CD4-positive, alpha-beta T cell treated with Interleukin-6 for 4 hours (primary cell): ENCODE measurements around the gene TMEM41B.
A peak's percentile ranks its signal among the peaks of the same experiment; 100 is the strongest.
"Not testable (repeated sequence)": the region's sequence is repeated elsewhere in the genome, so short reads cannot be mapped to it uniquely, and the experiment has no call there.

Experiments
- DNase-seq: peaks from one replicate; pipeline ENCODE4 v3.0.0-alpha.2; 2020; ENCODE audit warnings: mixed read lengths

Gene TMEM41B, protein sequence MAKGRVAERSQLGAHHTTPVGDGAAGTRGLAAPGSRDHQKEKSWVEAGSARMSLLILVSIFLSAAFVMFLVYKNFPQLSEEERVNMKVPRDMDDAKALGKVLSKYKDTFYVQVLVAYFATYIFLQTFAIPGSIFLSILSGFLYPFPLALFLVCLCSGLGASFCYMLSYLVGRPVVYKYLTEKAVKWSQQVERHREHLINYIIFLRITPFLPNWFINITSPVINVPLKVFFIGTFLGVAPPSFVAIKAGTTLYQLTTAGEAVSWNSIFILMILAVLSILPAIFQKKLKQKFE

DNA sequence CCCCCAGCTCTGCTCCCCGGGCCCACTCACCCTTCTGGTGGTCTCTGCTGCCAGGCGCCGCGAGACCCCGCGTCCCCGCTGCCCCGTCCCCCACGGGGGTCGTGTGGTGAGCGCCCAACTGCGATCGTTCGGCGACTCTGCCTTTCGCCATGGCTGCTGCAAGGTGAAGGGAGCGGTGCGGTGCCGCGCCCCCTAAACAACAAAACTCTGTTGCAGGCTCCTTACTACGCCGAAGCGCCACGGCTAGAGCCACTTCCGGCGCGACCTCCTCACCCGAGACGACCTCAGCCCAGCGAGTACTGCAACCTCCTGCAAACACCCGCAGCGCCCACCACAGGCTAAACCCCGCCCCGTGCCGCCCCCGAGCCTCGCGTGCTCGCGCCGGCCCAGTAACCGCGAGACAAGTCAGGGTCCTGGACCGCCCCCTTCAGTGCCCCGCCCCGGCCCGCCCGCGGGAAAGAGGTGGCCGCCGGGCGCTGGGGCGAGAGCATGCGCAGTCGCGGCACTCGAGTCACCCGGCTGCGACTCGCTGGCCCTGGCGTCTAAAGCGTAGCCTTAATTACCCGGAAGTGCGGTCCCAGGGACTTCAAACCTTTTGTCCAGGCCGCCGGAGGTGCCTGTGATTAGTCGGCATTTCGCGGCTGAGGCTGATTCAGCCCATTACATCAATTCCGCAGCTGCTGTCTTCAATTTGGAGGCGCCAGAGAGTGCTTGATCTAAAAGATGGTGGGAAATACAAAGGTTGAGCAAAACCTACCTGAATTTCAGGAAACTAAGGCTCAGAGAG, at the start of gene TMEM41B:
Gene TMEM41B (minus strand): TSS at position 303 of the 787 bp plus-strand sequence. CDS start 152 bp downstream, at position 151.
- DNase-seq = peak; percentile 100

DNA sequence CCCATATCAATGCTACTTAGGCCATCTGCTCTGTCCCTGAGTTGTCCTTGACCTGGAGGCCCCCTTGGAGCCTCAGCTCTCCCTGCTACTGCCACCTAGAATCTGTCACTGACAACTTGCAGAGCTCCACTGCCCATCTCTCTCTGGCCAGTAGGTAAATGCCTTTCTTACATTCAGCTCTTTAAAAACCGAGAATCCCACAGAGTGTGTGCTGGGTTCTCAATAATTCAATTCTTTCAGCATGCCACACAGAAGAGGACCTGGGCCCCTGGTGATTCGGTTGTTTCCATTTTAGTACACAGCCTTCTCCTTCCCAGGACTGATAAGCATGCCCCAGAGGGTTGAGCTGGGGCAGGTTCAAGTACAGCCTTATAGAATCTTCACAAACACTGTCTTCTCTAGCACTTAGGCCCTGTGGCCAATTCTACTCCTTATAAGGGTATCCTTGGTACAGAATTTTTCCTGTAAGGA, 48.0 kb upstream of the TMEM41B start:
- DNase-seq = no peak

DNA sequence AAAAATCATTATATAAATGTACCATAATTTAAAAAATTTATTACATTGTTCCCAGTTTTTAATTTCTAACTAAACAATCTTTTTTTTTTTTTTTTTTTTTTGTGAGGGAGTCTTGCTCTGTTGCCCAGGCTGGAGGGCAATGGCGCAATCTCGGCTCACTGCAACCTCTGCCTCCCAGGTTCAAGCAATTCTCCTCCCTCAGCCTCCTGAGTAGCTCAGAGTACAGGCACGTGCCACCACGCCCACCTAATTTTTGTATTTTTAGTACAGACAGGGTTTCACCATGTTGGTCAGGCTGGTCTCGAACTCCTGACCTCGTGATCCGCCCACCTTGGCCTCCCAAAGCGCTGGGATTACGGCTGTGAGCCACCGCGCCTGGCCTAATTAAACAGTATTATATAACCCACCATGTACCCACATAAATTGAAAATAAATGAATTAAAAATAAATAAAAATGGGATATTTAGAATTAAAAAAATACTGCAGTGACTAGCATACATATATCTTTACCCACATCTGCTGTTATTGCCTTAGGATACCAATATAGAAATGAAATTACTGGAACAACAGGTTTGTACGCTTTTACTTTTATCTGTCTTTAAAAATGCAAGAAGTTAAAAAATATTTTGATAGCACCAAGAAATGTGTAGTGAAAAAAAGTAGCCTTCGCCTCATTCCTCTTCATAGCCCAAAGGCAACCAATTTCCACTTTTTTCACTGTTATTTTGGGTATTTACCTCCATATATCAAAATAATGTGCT, 46.6 kb upstream of the TMEM41B start:
- DNase-seq = not testable (repeated sequence)

DNA sequence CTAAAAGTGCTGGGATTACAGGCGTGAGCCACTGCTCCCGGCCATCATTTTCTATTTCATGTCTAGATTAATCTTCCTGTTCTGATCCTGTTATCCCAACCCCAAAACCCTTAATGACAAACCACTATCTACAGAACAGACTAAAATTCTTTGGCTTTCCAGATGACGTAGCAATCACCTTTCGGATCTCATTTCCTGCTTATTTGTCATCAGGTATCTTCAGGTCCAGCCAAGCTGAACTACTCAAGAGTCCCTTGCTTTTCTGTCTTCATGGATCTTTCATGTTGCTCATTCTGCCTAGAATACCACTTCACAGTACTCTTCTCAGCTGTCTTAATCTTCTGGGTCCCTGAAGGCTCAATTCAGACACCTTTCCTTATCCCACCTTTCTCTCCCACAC, 42.6 kb upstream of the TMEM41B start:
- no peak for DNase-seq

DNA sequence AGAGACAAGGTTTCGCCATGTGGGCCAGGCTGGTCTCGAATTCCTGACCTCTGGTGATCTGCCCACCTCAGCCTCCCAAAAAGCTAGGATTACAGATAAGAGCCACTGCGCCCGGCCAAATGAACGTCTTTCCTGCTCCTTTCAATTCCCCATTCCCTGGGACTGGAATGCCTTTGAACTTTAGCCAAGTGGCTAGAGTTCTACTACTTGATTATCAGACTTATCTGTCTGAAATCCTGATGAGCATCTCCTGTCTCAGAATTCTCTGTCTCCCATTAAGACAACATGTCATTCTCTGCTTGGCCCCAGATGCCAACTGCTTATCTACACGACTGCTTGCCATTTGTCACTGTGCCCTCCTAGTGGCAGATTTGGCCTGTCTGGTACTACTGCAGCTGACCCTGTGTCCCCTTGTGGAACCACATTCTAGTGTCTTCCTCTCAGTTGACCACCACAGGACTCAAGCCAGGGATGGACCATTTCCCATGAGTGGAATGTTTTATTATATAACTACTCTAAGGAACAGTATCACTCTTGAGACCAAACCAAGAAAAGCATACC, 37.0 kb upstream of the TMEM41B start:
- no peak for DNase-seq

DNA sequence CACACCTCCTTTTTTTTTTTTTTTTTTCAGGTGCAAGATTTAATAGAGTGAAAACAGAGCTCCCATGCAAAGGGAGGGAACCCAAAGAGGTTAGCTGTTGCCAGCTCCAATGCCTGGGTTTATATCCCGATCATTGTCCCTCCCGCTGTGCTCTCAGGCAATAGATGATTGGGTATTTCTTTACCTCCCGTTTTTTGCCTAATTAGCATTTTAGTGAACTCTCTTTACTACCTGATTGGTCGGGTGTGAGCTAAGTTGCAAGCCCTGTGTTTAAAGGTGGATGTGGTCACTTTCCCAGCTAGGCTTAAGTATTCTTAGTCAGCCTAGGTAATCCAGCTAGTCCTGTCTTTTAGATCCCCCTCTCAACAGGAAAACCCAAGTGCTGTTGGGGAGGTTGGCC, 33.4 kb upstream of the TMEM41B start:
- DNase-seq = not testable (repeated sequence)

DNA sequence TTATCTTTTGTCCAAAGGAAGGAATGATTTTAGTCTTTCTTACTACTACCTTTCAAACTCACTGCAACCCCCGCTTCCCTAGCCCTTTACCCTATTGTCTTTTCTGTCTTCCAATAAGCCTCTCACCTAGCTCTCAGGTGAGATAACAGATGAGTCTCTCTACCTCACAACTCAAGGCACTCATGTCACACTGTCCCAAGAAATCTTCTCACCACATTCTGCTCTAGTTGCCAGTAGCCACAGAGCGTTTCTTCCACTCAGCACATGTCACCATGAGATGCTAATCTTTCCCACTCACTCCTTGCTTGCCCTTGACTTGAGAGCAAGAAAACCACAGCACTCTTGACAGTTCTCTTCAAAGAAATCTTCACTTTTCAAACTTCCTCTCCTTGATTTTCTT, 32.7 kb upstream of the TMEM41B start:
- peak; percentile 7 for DNase-seq

DNA sequence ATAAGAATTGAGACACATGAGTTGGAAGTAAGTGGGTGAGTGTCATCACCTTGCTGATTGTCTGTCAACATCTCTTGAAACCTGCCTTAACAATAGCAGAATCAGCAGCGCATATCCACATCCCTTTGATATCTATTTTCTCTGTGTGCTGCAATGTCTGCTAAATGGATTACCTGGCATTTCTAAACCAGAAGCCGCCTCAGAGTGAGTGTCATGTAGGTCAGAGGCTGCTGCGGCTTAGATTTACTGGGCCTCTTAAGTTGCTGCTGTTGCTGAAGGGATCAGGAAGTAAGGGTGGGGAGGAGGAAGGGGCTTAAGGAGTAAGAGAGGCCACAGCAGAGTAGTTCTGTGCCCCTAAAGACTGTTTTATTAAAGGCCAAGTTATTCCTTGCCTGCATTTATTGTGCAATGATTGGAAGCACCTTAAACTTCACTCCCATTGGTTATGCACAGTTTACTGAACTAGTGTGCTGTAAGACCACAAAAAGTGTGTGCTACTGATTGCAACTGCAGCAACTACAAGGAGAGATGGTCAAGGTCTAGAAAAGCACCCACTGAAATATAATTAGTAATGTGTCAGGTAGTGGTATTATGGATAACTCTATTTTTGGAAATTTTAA, 29.8 kb upstream of the TMEM41B start:
- no peak for DNase-seq

DNA sequence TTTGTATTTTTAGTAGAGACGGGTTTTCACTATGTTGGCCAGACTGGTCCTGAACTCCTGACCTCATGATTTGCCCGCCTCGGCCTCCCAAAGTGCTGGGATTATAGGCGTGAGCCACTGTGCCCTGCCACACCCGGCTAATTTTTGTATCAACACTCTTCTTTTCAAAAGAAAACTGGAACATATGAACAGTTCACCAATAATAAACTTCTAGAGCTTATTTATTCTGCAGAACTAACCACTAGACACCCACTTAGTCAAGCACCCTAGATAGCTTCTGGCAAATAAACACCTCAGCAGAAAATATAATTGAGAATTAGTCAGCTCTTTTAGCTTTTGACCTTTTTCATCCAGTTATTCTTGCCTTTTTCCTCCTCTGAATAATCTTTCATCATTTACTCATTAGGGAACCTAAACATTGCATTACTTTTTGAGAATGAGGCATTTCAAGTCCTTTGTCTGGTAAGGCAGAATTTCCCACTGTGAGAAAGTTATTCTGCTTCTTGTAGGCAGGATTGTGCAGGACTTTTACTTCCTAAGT, 27.3 kb upstream of the TMEM41B start:
- DNase-seq = no peak

DNA sequence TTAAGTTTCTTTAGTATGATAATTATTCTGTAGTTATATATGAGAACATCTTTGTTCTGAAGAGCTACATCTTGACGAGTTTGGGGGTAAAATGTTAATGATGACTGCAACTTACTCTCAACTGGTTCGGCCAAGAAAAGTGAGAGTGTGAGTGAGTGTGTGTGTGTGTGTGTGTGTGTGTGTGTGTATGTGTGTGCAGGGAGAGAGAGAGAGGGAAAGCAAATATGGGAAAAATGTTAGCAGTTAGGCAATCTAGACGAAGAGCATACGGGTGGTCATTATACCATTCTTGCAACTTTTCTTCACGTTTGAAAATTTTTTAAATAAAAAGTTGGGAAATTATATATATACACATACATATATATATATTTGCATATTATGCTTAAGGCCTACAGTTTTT, 18.3 kb upstream of the TMEM41B start:
- no peak for DNase-seq

DNA sequence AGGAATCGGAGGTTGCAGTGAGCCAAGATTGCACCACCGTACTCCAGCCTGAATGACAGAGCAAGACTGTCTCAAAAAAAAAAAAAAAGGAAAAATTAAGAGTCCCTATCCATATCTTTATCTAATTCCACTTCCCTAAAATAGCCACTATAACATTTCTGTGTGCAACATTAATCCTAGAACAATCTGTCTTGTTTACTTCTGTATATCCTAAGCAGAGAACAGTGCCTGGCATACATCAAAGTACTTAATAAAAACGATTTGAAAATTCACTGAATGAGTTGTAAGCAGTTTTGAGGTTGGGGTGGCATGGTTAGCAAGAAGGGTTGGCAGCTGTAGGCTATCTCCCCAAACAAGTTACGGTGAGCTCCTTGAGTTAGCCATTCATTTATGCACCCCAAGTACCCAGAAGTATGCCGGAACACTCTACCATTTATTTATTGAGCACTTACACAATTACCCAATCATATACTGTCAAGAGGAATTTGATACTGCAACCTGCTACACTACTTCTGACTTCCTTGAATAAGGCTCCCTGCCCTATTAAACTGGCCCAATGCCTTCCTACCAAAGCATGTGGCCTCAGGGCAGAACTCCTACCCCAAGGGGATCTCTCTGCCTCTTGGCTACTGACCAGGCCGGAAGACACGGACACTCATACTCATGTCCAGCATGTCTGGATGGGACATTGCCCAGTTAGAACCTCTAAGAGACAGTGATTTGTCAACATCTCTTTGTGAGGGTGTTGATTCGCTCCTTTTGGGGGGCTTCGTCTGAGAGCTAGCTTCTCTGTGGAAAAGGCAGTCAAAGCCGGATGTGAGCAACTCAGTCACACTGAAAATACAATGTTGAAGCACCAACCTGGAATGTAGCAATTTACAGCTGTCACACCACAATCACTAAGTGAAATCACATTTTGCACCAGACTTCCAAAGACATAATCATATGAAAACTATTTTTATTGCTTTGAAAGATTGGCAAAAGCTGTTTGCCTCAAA, 16.3 kb upstream of the TMEM41B start:
- DNase-seq = no peak

DNA sequence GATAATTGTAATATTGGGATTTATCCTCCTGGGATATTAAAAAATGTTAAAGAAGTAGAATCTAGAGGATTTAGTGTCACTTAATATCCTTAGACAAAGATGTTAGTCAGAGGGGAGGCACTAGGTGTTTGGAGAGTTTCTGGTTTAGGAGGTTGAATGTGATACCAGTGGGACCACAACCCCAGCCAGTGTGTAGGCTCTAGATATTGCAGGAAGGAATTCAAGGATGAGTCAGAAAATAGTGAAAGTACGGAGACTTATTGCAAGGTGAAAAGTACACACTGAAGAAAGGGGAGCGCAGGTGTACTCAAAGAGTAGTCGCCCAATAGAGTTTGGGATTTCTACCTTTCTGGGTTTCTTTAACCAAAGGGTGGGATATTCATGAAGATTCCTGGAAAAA, 5.7 kb upstream of the TMEM41B start:
- no peak for DNase-seq

DNA sequence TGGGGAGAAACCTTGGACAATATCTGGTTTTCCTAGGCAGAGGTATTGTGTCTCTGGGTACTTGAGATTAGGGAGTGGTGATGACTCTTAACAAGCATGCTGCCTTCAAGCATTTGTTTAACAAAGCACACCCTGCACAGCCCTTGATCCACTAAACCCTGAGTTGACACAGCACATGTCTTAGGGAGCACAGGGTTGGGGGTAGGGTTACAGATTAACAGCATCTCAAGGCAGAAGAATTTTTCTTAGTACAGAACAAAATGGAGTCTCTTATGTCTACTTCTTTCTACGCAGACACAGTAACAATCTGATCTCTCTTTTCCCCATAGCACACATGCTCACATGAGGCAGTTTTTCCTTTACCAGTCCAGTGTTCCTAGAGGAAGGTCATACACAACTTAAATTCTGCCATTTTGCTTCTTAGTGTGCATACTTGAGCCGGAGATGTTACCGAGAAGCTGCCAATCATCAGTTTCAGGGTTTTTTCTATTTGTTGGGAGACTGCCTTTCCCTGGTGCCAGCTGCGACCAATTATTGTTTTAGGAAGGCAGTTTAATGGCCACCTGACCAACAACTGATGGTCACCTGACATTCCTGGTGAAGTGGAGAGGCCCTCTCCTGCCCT, 5.1 kb upstream of the TMEM41B start:
- DNase-seq = not testable (repeated sequence)

DNA sequence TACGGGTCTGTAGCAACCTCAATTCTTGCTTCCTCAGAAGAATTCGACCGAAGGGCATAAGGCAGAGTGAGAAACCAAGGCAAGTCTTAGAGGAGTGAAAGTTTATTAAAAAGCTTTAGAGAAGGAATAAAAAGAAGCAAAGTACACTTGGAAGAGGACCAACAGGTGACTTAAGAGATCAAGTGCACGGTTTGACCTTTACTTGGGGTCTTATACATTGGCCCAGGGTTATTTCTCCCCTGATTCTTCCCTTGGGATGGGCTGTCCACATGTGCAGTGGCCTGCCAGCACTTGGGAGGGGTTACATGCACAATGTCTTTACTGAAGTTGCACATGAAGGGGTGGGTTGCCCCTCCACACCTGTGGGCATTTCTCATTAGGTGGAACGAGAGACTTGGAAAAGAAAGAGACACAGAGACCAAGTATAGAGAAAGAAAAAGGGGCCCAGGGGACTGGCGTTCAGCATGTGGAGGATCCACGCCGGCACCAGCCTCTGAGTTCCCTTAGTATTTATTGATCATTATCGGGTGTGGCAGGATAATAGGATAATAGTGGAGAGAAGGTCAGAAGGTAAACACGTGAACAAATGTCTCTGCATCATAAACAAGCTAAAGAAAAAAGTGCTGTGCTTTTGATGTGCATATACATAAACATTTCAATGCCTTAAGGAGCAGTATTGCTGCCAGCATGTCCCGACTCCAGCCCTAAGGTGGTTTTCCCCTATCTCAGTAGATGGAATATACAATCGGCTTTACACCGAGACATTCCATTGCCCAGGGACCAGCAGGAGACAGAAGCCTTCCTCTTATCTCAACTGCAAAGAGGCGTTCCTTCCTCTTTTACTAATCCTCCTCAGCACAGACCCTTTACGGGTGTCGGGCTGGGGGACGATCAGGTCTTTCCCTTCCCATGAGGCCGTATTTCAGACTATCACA, 4.3 kb upstream of the TMEM41B start:
- not testable (repeated sequence) for DNase-seq

DNA sequence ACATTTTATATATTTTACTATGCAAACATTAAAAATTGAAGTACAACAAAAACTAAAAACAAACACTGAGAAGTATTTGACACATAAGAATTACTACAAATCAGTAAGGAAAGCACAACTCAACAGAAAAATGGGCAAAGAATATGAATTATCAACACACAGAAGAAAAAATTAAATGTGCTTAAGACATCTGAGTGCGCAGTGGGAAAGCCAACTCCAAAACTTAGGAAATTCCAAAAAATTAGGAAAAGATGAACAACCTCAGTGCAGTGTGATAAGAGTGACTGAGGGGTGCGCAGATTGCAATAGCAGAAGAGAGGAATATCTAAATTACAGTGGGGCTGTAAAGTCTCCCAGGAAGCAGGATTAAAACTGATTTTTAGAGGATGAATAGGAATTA, 1.9 kb upstream of the TMEM41B start:
- DNase-seq = no peak

DNA sequence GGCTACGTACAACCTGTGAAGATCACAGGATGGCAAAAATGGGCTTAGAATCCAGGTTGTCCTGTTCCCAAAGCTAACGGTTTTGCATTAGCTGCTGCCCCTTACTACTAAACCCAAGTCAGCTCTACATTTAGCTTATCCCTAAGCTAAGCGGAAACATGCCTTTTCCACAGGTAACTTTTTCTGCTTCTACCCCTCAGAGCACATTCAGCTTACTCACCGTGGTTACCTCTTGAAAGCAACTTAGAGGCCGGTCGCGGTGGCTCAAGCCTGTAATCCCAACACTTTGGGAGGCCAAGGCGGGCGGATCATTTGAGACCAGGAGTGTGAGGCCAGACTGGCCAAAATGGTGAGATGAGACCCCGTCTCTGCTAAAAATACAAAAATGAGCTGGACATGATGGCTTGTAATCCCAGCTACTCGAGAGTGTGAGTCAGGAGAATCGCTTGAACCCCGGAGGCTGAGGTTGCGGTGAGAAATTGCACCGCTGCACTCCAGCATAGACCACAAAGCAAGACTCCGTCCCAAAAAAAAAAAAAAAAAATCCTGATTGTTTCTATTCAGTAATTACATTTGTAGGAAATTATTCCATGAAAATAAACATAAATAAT, 790 bp upstream of the TMEM41B start:
- no peak for DNase-seq

DNA sequence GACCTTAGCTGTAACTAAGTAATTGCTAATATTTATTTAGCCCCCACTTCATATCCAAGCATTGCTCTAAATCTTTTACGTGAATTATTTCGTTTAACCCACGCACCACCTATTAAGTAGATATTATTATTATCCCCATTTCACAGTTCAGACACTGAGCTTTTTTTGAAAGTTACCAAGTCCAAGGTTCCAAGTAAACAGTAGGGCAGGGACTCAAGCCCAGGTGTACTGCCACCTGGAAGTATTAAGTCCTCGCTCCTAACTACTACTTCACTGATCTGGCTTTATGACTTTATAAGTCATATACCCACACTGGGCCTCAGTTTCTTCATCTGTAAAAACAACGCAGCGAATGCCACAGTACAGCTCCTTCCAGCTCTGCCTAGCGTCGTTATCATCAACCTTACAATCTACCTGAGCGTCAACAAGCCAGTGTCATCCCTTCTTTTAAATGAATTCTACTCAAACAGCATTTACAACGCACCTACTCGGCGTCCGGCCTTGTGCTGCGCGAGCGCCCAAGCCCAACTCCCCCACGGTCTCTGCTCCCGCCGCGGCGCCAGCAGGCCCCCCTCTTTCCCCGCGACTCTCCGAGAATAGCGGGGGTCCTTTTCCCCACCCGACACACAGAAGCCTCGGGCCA, 624 bp downstream of the TMEM41B start:
- peak; percentile 39 for DNase-seq

DNA sequence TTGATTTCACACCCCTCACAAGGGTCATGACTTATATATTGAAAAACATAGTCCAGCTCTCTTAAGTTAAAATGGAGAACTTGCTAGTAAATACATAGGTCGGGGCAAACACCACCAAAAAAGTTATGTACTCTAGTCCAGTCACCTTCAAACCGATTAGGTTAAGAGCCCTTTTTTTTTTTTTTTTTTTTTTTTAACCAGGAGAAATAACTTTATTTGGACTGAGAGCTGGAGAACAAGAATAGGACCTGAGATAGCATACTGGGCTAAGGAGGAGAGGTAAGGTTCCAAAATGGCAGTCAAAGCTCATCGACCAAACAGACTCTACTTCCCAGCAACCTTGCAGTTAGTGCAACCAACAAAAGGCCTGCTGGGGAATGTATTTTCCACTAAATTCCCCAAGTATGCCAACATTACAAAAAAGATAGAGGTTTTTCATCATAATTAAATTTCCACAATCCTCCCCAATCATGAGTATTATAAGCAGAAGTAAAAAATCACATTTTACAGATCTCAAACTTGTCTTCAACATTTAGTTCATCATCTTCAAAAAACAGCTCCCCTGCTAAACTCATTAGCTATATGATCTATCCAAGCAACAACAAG, 3.8 kb downstream of the TMEM41B start:
- no peak for DNase-seq
